22Rv1 (cell line): Measurements from ENCODE around the gene RIIAD1.

Experiments
- ZFX ChIP-seq: fragments of 450-650 bp; IDR thresholded peaks from 2 replicates; pipeline ENCODE4 v1.6.1; 2017; ENCODE audit warnings: antibody characterized with exemption, borderline replicate concordance
- TF ChIP-seq, protein P1 (sequence below): fragments of 450-650 bp; IDR thresholded peaks from 2 replicates; pipeline ENCODE4 v1.5.1; 2017; ENCODE audit warnings: mild to moderate bottlenecking

DNA sequence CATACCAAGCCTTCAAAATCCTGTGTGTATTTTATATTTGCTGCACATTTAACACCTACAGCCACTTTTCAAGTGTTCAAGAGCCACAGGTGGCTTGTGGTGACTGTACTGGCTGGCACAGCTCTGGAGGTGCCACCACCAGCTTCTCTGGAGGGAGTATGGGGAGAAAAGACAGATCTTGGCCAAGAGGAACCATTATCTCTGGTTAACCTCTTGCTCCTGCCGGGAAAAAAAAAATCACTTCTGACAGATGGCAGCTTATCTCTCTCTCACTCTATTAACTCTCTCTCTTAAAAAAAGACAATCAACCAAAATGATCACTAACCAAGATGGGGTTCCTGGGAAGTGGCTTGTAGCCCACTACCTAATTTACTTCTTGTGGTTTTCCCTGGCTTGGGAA lies 1.2 kb upstream of the RIIAD1 start:
- TF ChIP-seq, protein P1, sequence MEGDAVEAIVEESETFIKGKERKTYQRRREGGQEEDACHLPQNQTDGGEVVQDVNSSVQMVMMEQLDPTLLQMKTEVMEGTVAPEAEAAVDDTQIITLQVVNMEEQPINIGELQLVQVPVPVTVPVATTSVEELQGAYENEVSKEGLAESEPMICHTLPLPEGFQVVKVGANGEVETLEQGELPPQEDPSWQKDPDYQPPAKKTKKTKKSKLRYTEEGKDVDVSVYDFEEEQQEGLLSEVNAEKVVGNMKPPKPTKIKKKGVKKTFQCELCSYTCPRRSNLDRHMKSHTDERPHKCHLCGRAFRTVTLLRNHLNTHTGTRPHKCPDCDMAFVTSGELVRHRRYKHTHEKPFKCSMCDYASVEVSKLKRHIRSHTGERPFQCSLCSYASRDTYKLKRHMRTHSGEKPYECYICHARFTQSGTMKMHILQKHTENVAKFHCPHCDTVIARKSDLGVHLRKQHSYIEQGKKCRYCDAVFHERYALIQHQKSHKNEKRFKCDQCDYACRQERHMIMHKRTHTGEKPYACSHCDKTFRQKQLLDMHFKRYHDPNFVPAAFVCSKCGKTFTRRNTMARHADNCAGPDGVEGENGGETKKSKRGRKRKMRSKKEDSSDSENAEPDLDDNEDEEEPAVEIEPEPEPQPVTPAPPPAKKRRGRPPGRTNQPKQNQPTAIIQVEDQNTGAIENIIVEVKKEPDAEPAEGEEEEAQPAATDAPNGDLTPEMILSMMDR: no peak
- TF ChIP-seq ZFX: no peak
